Lower leg skin (tissue), 4 donors: ENCODE data around the gene CACNA1G. TPM values are rescaled to one million over a fixed set of nuclear protein-coding genes. Genes with fewer than 3 reads are reported as not detected.

Experiments
- DNase-seq, 2 donors: peaks; one replicate each; pipeline ENCODE4 v3.0.0-alpha.2; 2019; ENCODE audit warnings: low spot score in 2 of 2
- H3K4me3 ChIP-seq: fragments of 200-600 bp; sonication (generic); 2 replicates; pipeline ENCODE4 v1.5.1; 2017; ENCODE audit warnings: mild to moderate bottlenecking, low read depth; ENCODE audit not compliant: poor library complexity, severe bottlenecking
- POLR2A ChIP-seq, 2 donors: fragments of 450-650 bp; IDR thresholded peaks; one replicate each; pipeline ENCODE4 v1.6.1; 2016 to 2017; ENCODE audit warnings: antibody characterized with exemption in 2 of 2, mild to moderate bottlenecking in 1 of 2, moderate library complexity in 1 of 2
- WGBS, 2 donors: methylation state at CpG; one replicate each; pipeline ENCODE4 v1.1.5; 2018; 5-methylcytosine and 5-hydroxymethylcytosine counted together
- intact Hi-C: fragments of 100-400 bp; cut with DNase I; formaldehyde crosslinking; loops from one replicate; pipeline ENCODE4 v1.15.0; 2023; ENCODE audit warnings: low total_unique reads
- total RNA-seq, 4 donors: library from RNA; depleted of rRNA; stranded (reverse); fragments of >200 nt; gene quantifications; one replicate each; pipeline ENCODE4 v1.1.0, GENCODE V29; 2016
- TF ChIP-seq, protein P1 (sequence below), 3 donors: fragments of 450-650 bp; IDR thresholded peaks; one replicate each; pipeline ENCODE4 v1.5.1; 2016; ENCODE audit warnings: antibody characterized with exemption in 3 of 3, mild to moderate bottlenecking in 3 of 3, moderate library complexity in 2 of 3

CACNA1G gene
- total RNA-seq, 4 donors from 2014 or later, result 1.3 to 3.1 (median 1.8) TPM

- no peak for TF ChIP-seq POLR2A (IDR thresholded peaks at IDR 0.05)
- TF ChIP-seq, protein P1, sequence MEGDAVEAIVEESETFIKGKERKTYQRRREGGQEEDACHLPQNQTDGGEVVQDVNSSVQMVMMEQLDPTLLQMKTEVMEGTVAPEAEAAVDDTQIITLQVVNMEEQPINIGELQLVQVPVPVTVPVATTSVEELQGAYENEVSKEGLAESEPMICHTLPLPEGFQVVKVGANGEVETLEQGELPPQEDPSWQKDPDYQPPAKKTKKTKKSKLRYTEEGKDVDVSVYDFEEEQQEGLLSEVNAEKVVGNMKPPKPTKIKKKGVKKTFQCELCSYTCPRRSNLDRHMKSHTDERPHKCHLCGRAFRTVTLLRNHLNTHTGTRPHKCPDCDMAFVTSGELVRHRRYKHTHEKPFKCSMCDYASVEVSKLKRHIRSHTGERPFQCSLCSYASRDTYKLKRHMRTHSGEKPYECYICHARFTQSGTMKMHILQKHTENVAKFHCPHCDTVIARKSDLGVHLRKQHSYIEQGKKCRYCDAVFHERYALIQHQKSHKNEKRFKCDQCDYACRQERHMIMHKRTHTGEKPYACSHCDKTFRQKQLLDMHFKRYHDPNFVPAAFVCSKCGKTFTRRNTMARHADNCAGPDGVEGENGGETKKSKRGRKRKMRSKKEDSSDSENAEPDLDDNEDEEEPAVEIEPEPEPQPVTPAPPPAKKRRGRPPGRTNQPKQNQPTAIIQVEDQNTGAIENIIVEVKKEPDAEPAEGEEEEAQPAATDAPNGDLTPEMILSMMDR (IDR thresholded peaks at IDR 0.05), result no peak
- 72 to 85% methylated on average over 19 of the region's 19 CpGs for WGBS, 2 donors
These were observed 47.1 kb downstream of the CACNA1G start for GRCh38 chr17:50607522-50608175.

DNA sequence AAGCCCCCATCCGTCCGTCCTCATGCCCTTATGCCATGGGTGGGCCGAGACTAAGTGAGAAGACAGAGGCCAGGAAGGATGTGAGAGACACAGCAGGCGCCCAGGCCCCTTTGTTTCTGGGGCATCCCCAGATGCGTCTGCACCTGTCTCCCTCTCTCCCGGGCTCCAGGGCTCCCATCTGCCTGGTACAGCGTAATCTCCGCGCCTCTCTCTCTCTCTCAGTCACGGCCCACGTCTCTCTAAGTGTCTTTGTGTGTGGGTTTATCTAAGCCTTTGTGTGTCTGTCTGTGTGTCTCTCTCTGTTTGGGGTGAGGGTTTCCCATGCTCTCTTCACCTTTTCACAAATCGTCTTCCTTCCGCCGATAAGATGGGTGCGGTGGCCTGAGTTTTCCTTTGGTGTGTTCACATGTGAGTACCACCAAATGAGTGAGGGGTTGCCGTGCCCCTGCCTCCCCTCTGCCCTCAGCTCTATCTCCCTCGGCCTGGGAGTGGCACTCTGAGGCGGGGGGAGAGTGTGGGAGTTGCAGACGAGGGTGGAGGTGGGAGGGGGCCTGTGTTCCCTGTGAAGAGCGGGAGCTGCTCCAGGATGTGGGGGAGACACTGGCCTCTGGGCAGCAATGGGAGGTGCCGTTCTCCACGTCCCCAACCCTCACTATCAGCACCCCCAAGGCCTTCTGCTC, 48.3 kb downstream of the CACNA1G start:
- intact Hi-C loops, result no loop called here
- whole genome bisulfite sequencing, 2 donors, result 70 to 71% methylated on average over 22 of the region's 22 CpGs

More at GRCh38 chr17:50607522-50608175, 47.1 kb downstream of the CACNA1G start:
- H3K4me3 ChIP-seq, result no peak overlapping the region
- intact Hi-C loops, result no loop called here
- no peak for DNase-seq

DNA sequence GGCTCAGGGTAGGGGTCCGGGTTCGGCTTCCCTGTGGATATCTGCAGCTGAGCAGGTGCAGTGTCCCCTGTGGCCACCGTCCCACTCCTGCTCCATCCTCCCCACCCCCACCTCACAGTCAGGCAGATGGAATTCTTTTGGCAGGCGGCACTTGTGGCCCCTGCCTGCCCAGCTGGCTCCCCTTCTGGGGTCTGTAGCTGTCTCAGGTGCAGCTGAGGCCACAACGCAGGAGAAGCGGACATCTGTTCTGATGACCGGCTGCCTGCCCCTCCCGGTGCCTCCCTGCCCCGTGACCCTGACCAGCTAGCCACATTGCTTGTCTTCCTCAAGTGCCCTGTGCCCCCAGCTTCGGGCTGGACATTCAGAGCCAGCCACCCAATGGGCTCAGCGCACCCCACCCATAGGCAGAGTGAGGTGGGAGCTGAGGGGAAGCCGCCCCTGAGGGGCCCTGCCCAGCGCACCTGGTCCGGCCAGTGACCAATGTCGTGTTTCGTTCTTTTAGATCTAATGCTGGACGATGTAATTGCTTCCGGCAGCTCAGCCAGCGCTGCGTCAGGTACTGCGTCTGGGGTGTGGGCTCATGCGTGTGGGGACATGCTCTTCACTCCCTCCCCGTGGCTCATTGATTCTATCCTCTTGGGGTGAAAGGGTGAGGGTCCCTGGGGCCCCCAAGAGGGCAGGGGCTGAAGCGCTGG, 49.0 kb downstream of the CACNA1G start:
- no peak overlapping the region for H3K4me3 ChIP-seq
- TF ChIP-seq POLR2A (IDR thresholded peaks at IDR 0.05), result no peak
- TF ChIP-seq, protein P1 (IDR thresholded peaks at IDR 0.05), result no peak
- no peak for DNase-seq
- WGBS, 2 donors, result 61 to 83% methylated on average over 24 of the region's 24 CpGs
- intact Hi-C loops, result no loop called here

More for the DNA sequence above, 48.3 kb downstream of the CACNA1G start:
- TF ChIP-seq POLR2A (IDR thresholded peaks at IDR 0.05), result no peak
- TF ChIP-seq, protein P1 (IDR thresholded peaks at IDR 0.05), result no peak
- no peak for DNase-seq
- H3K4me3 ChIP-seq, result no peak overlapping the region

DNA sequence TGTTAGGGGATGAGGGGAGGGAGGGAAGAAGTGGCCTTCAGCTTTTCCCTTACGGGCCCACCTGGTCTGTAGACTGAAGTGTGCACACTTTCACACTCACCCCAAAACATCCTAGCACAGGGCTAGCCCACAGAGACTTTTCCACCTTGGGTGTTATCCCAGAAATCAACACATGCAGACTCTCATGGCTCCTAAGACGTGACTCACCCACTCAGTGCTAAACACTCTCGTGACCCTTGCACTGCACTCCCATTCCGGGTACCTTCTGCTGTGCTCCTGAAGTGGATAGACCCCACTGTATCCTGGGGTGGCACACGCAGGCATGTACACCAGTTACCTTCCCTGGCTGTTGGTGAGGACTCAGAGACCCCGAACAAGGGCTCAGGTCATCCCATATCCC, 51.1 kb downstream of the CACNA1G start:
- H3K4me3 ChIP-seq, result no peak overlapping the region
- WGBS, 2 donors, result 80 to 87% methylated on average over 6 of the region's 6 CpGs
- intact Hi-C loops, result no loop called here
- no peak for DNase-seq
- no peak for TF ChIP-seq POLR2A (IDR thresholded peaks at IDR 0.05)
- TF ChIP-seq, protein P1 (IDR thresholded peaks at IDR 0.05), result no peak

DNA sequence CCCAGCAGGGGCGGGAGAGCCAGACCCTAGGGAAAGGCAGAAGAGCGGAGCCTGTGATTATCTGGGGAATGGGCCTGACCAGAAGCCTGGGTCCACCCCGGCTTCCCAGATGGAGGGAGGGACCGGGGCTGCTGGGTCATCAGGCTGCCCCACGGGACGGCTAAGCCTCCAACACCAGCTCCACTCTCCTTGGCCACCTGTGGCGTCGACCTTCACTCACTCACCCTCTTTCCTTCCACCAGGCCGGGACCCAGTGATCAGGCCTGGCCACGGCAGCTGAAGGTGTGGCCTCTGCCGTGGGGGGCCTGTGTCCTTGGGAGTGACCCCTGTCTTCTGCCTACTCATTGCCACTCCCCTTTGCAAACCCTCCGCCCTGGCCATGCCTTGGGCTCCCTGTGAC, 51.8 kb downstream of the CACNA1G start:
- TF ChIP-seq, protein P1 (IDR thresholded peaks at IDR 0.05), result no peak
- TF ChIP-seq POLR2A (IDR thresholded peaks at IDR 0.05), result no peak
- no peak for DNase-seq
- intact Hi-C loops, result no loop called here
- no peak overlapping the region for H3K4me3 ChIP-seq
- 85 to 92% methylated on average over 12 of the region's 12 CpGs for WGBS, 2 donors
